Cardiac septum (tissue), 1 donor: ENCODE results near the gene CDK17. TPM values are rescaled to one million over a fixed set of nuclear protein-coding genes. Genes with fewer than 3 reads are reported as not detected.
"Not testable (repeated sequence)": the region's sequence is repeated elsewhere in the genome, so short reads cannot be mapped to it uniquely, and the experiment has no call there.

Source experiments
- DNase-seq: peaks from one replicate; pipeline ENCODE4 v3.0.0-alpha.2; 2020; ENCODE audit warnings: low spot score
- intact Hi-C: fragments of 100-400 bp; cut with DNase I; formaldehyde crosslinking; loops from one replicate; pipeline ENCODE4 v1.14.0; 2022
- long read RNA-seq: library from polyadenylated mRNA; unstranded; transcript quantifications from one replicate; pipeline ENCODE4 v2.0.0, GENCODE V29; 2021
- total RNA-seq: library from RNA; stranded (reverse); fragmentation: NEBNext Ultra II Directional; extraction: Animal tissue kit (Norgen Biotek cat#: 25700); gene quantifications from one replicate; pipeline ENCODE4 v1.2.1, GENCODE V29; 2021
- donor health status: DM: no; HTN: no; CAD: no.

The CDK17 gene
- total RNA-seq = 22.9 TPM
- long read RNA-seq, full-length matches to known transcripts = 21 of 33 reads
- long read RNA-seq, partial matches to known transcripts = 3 of 33 reads
- long read RNA-seq, other reads (novel, unspliced or antisense) = 9 of 33 reads

- intact Hi-C loops = loop anchor here (5.0 to 10.0 kb wide), 4 partner anchors 92 to 335 kb away; no protein-coding TSS in a partner anchor
- peak; percentile 94 for DNase-seq
These were observed at the start of gene CDK17 for GRCh38 chr12:96399919-96400630. Gene CDK17, minus strand, starts transcription at chr12:96400439. Its CDS starts 65,603 bp downstream, at chr12:96334836.

- DNase-seq = no peak
- intact Hi-C loops = loop anchor here (5.0 kb wide), 1 partner anchor 54 kb away; no protein-coding TSS in a partner anchor
These were observed 48.1 kb upstream of the CDK17 start for GRCh38 chr12:96448300-96448699.

- no peak for DNase-seq
- intact Hi-C loops = loop anchor here (5.0 kb wide), 1 partner anchor 55 kb away; no protein-coding TSS in a partner anchor
These were observed 47.0 kb upstream of the CDK17 start for GRCh38 chr12:96447256-96447655.

GRCh38 chr12:96445691-96446583 lies 45.7 kb upstream of the CDK17 start:
- no peak for DNase-seq
- intact Hi-C loops = loop anchor here (5.0 kb wide), 1 partner anchor 56 kb away; no protein-coding TSS in a partner anchor

GRCh38 chr12:96444399-96444798 lies 44.2 kb upstream of the CDK17 start:
- intact Hi-C loops = no loop called here
- no peak for DNase-seq

- intact Hi-C loops = no loop called here
- no peak for DNase-seq
These were observed 42.7 kb upstream of the CDK17 start for GRCh38 chr12:96442906-96443305.

- intact Hi-C loops = no loop called here
- no peak for DNase-seq
These were observed 41.6 kb upstream of the CDK17 start for GRCh38 chr12:96441816-96442215.

- DNase-seq = no peak
- intact Hi-C loops = no loop called here
These were observed 38.1 kb upstream of the CDK17 start for GRCh38 chr12:96438330-96438729.

- intact Hi-C loops = no loop called here
- no peak for DNase-seq
These were observed 36.9 kb upstream of the CDK17 start for GRCh38 chr12:96437171-96437445.

GRCh38 chr12:96436366-96437170 lies 36.3 kb upstream of the CDK17 start:
- DNase-seq = no peak
- intact Hi-C loops = no loop called here

- intact Hi-C loops = no loop called here
- no peak for DNase-seq
These were observed 33.9 kb upstream of the CDK17 start for GRCh38 chr12:96434107-96434506.

- not testable (repeated sequence) for DNase-seq
These were observed 32.5 kb upstream of the CDK17 start for GRCh38 chr12:96432496-96433321.

GRCh38 chr12:96431067-96431466 lies 30.8 kb upstream of the CDK17 start:
- DNase-seq = no peak
- intact Hi-C loops = no loop called here

More at GRCh38 chr12:96432496-96433321, 32.5 kb upstream of the CDK17 start:
- intact Hi-C loops = not testable (repeated sequence)

- intact Hi-C loops = no loop called here
- DNase-seq = no peak
These were observed 27.1 kb upstream of the CDK17 start for GRCh38 chr12:96427269-96427729.

GRCh38 chr12:96425951-96426350 lies 25.7 kb upstream of the CDK17 start:
- intact Hi-C loops = no loop called here

GRCh38 chr12:96425321-96425720 lies 25.1 kb upstream of the CDK17 start:
- no peak for DNase-seq
- intact Hi-C loops = no loop called here

More at GRCh38 chr12:96425951-96426350, 25.7 kb upstream of the CDK17 start:
- no peak for DNase-seq

GRCh38 chr12:96424601-96425000 lies 24.4 kb upstream of the CDK17 start:
- no peak for DNase-seq
- intact Hi-C loops = no loop called here

- no peak for DNase-seq
- intact Hi-C loops = no loop called here
These were observed 22.0 kb upstream of the CDK17 start for GRCh38 chr12:96422192-96422591.

- intact Hi-C loops = no loop called here
These were observed 20.8 kb upstream of the CDK17 start for GRCh38 chr12:96421014-96421413.

More at GRCh38 chr12:96421014-96421413, 20.8 kb upstream of the CDK17 start:
- no peak for DNase-seq
